Parathyroid adenoma (tissue), 2 donors: Measurements from ENCODE around the gene LRRC23.

ENCODE experiments used
- H2AFZ ChIP-seq: fragments of 300-600 bp; sonication (generic); one replicate; pipeline ENCODE4 v1.7.0; 2017; ENCODE audit warnings: antibody characterized with exemption, mild to moderate bottlenecking
- H3K27ac ChIP-seq: fragments of 300-600 bp; sonication (generic); one replicate; pipeline ENCODE4 v1.7.0; 2017
- H3K27me3 ChIP-seq: fragments of 300-600 bp; sonication (generic); one replicate; pipeline ENCODE4 v1.7.0; 2017; ENCODE audit warnings: low read length; ENCODE audit not compliant: control insufficient read depth, insufficient read depth
- H3K36me3 ChIP-seq: fragments of 300-600 bp; sonication (generic); one replicate; pipeline ENCODE4 v1.7.0; 2017; ENCODE audit warnings: low read length; ENCODE audit not compliant: control insufficient read depth, insufficient read depth
- H3K4me1 ChIP-seq: fragments of 300-600 bp; sonication (generic); one replicate; pipeline ENCODE4 v1.7.0; 2017; ENCODE audit warnings: control low read depth
- H3K4me2 ChIP-seq: fragments of 300-600 bp; sonication (generic); one replicate; pipeline ENCODE4 v1.7.0; 2017; ENCODE audit warnings: low read length
- H3K4me3 ChIP-seq: fragments of 300-600 bp; sonication (generic); one replicate; pipeline ENCODE4 v1.7.0; 2017; ENCODE audit warnings: low read depth, low read length
- H3K79me2 ChIP-seq: fragments of 300-600 bp; sonication (generic); one replicate; pipeline ENCODE4 v1.7.0; 2017; ENCODE audit warnings: control low read depth
- H3K9ac ChIP-seq: fragments of 300-600 bp; sonication (generic); one replicate; pipeline ENCODE4 v1.7.0; 2017; ENCODE audit warnings: mild to moderate bottlenecking
- H3K9me3 ChIP-seq: fragments of 300-600 bp; sonication (generic); one replicate; pipeline ENCODE4 v1.7.0; 2017; ENCODE audit warnings: low read length; ENCODE audit not compliant: control insufficient read depth
- CTCF ChIP-seq: fragments of 300-600 bp; sonication (generic); IDR thresholded peaks from one replicate; pipeline ENCODE4 v1.7.0; 2017; ENCODE audit warnings: antibody characterized with exemption, mild to moderate bottlenecking
- donor health status: primary hyperparathyroidism.

The LRRC23 gene

GRCh38 chr12:6904280-6905276 is at the start of gene LRRC23:
Gene LRRC23 (plus strand): TSS chr12:6904822. CDS start chr12:6905634, 812 bp downstream.
- Histone ChIP-seq H3K27ac (peak within 1 kb of the TSS; percentile 88), H3K79me2 (no peaks in the 10 kb centered on the region), H3K4me1 (peaks cover 8% of the 10 kb centered on the region), H3K27me3 (no peaks in the 10 kb centered on the region), H3K9ac (peak within 1 kb of the TSS; percentile 62), H2AFZ (peak within 1 kb of the TSS; percentile 95), H3K4me3 (peak within 1 kb of the TSS; percentile 75), H3K4me2 (peak within 1 kb of the TSS; percentile 87), H3K9me3 (no peaks in the 10 kb centered on the region), H3K36me3 (no peaks in the 10 kb centered on the region)
- no peak for TF ChIP-seq CTCF

GRCh38 chr12:6855322-6855721 is 49.3 kb upstream of the LRRC23 start:
- no peak overlapping the region for H3K4me2 ChIP-seq
- no peak overlapping the region for H3K4me3 ChIP-seq
- no peak overlapping the region for H3K27ac ChIP-seq
- peaks cover 28% of the 10 kb centered on the region for H3K79me2 ChIP-seq
- no peak overlapping the region for H3K9ac ChIP-seq
- no peak overlapping the region for H2AFZ ChIP-seq
- no peak for TF ChIP-seq CTCF
- no peaks in the 10 kb centered on the region for H3K27me3 ChIP-seq
- H3K4me1 ChIP-seq, result peaks cover 17% of the 10 kb centered on the region
- no peaks in the 10 kb centered on the region for H3K36me3 ChIP-seq
- H3K9me3 ChIP-seq, result no peaks in the 10 kb centered on the region

GRCh38 chr12:6858799-6859198 is 45.8 kb upstream of the LRRC23 start:
- no peak overlapping the region for H3K27ac ChIP-seq
- H3K4me2 ChIP-seq, result no peak overlapping the region
- H3K27me3 ChIP-seq, result no peaks in the 10 kb centered on the region
- H3K36me3 ChIP-seq, result no peaks in the 10 kb centered on the region
- H3K9ac ChIP-seq, result no peak overlapping the region
- H3K79me2 ChIP-seq, result peaks cover 23% of the 10 kb centered on the region
- no peak overlapping the region for H2AFZ ChIP-seq
- no peak for TF ChIP-seq CTCF
- H3K4me3 ChIP-seq, result no peak overlapping the region
- H3K4me1 ChIP-seq, result peaks cover 4% of the 10 kb centered on the region
- H3K9me3 ChIP-seq, result no peaks in the 10 kb centered on the region

- Histone ChIP-seq H3K4me2 (no peak overlapping the region), H3K4me3 (no peak overlapping the region), H3K27ac (no peak overlapping the region), H3K9ac (no peak overlapping the region), H3K4me1 (no peaks in the 10 kb centered on the region), H3K9me3 (no peaks in the 10 kb centered on the region), H3K27me3 (no peaks in the 10 kb centered on the region), H2AFZ (no peak overlapping the region), H3K36me3 (no peaks in the 10 kb centered on the region), H3K79me2 (peaks cover 12% of the 10 kb centered on the region)
- no peak for TF ChIP-seq CTCF
These were observed 44.5 kb upstream of the LRRC23 start for GRCh38 chr12:6860116-6860515.
